Nephron progenitor cell (in vitro differentiated cells): ENCODE data around the gene POLR2H.

Experiments used
- DNase-seq: peaks from one replicate; pipeline ENCODE4 v3.0.0; 2021
- H3K27ac Mint-ChIP-seq: 2 replicates; pipeline ENCODE4 v1.8.0; 2021; ENCODE audit warnings: mild to moderate bottlenecking, moderate library complexity, mixed read lengths
- H3K27me3 Mint-ChIP-seq: 2 replicates; pipeline ENCODE4 v1.8.0; 2021; ENCODE audit warnings: mild to moderate bottlenecking, low read depth, mixed read lengths; ENCODE audit not compliant: poor library complexity
- H3K36me3 Mint-ChIP-seq: 2 replicates; pipeline ENCODE4 v1.8.0; 2021; ENCODE audit warnings: low read depth, mixed read lengths
- H3K4me1 Mint-ChIP-seq: 2 replicates; pipeline ENCODE4 v1.8.0; 2021; ENCODE audit warnings: mixed read lengths
- H3K4me3 Mint-ChIP-seq: 2 replicates; pipeline ENCODE4 v1.8.0; 2021; ENCODE audit warnings: mild to moderate bottlenecking, moderate library complexity, mixed read lengths
- H3K9me3 Mint-ChIP-seq: 2 replicates; pipeline ENCODE4 v1.8.0; 2021; ENCODE audit warnings: mild to moderate bottlenecking, moderate library complexity, mixed read lengths
- TF ChIP-seq, protein P1 (sequence below): fragments of 200-600 bp; sonication (generic); IDR thresholded peaks from 2 replicates; pipeline ENCODE4 v1.5.0; 2021; ENCODE audit warnings: antibody characterized with exemption

POLR2H gene

GRCh38 chr3:184361532-184361931, at the start of gene POLR2H, which contains the start of gene CLCN2:
TSS of gene POLR2H (plus strand) at chr3:184361710. CDS start at chr3:184363493, 1,783 bp downstream.
TSS of gene CLCN2 (minus strand) at chr3:184361605. CDS start at chr3:184361479, 126 bp downstream.
- peak within 1 kb of the TSS; percentile 99 for H3K27ac Mint-ChIP-seq
- peak; percentile 81 for DNase-seq
- H3K9me3 Mint-ChIP-seq: no peaks in the 10 kb centered on the region
- H3K27me3 Mint-ChIP-seq: peaks cover 8% of the 10 kb centered on the region
- peaks cover 25% of the 10 kb centered on the region for H3K36me3 Mint-ChIP-seq
- H3K4me1 Mint-ChIP-seq: peaks cover 46% of the 10 kb centered on the region
- TF ChIP-seq, protein P1, sequence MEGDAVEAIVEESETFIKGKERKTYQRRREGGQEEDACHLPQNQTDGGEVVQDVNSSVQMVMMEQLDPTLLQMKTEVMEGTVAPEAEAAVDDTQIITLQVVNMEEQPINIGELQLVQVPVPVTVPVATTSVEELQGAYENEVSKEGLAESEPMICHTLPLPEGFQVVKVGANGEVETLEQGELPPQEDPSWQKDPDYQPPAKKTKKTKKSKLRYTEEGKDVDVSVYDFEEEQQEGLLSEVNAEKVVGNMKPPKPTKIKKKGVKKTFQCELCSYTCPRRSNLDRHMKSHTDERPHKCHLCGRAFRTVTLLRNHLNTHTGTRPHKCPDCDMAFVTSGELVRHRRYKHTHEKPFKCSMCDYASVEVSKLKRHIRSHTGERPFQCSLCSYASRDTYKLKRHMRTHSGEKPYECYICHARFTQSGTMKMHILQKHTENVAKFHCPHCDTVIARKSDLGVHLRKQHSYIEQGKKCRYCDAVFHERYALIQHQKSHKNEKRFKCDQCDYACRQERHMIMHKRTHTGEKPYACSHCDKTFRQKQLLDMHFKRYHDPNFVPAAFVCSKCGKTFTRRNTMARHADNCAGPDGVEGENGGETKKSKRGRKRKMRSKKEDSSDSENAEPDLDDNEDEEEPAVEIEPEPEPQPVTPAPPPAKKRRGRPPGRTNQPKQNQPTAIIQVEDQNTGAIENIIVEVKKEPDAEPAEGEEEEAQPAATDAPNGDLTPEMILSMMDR: no peak
- H3K4me3 Mint-ChIP-seq: peak within 1 kb of the TSS; percentile 91

GRCh38 chr3:184314363-184314699, 47.2 kb upstream of the POLR2H start, which contains the start of gene EIF4G1:
TSS of gene EIF4G1 (plus strand) at chr3:184314606. CDS start at chr3:184315797, 1,191 bp downstream.
- peak; percentile 94 for DNase-seq
- TF ChIP-seq, protein P1: no peak
- Mint-ChIP-seq H3K4me1 (peaks cover 29% of the 10 kb centered on the region), H3K4me3 (peak within 1 kb of the TSS; percentile 85), H3K36me3 (peaks cover 27% of the 10 kb centered on the region), H3K27ac (peak within 1 kb of the TSS; percentile 83), H3K27me3 (peaks cover 3% of the 10 kb centered on the region), H3K9me3 (no peaks in the 10 kb centered on the region)

- H3K9me3 Mint-ChIP-seq: no peaks in the 10 kb centered on the region
- TF ChIP-seq, protein P1: no peak
- DNase-seq: peak; percentile 71
- H3K36me3 Mint-ChIP-seq: peaks cover 30% of the 10 kb centered on the region
- peaks cover 3% of the 10 kb centered on the region for H3K27me3 Mint-ChIP-seq
- peaks cover 29% of the 10 kb centered on the region for H3K4me1 Mint-ChIP-seq
- H3K4me3 Mint-ChIP-seq: peak overlapping the region; percentile 85
- H3K27ac Mint-ChIP-seq: peak overlapping the region; percentile 83
Observed at GRCh38 chr3:184314700-184315542, 46.6 kb upstream of the POLR2H start.

DNA sequence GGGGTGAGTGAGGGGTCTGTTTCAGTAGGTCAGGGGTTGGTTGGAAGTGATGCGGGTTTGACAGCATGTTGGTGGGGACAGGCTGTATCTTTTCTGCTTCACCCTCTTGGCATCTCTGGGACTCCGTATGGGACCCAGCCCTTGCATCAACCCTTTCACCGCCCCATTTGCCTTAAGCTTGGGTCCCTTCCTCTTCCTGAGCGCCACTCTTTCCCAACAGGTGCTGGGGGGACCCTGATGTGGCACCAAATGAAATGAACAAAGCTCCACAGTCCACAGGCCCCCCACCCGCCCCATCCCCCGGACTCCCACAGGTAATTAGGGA, 46.0 kb upstream of the POLR2H start:
- H3K4me1 Mint-ChIP-seq: peaks cover 29% of the 10 kb centered on the region
- DNase-seq: no peak
- TF ChIP-seq, protein P1: no peak
- H3K36me3 Mint-ChIP-seq: peaks cover 28% of the 10 kb centered on the region
- peaks cover 3% of the 10 kb centered on the region for H3K27me3 Mint-ChIP-seq
- H3K27ac Mint-ChIP-seq: peak overlapping the region; percentile 83
- H3K4me3 Mint-ChIP-seq: peak overlapping the region; percentile 85
- no peaks in the 10 kb centered on the region for H3K9me3 Mint-ChIP-seq

DNA sequence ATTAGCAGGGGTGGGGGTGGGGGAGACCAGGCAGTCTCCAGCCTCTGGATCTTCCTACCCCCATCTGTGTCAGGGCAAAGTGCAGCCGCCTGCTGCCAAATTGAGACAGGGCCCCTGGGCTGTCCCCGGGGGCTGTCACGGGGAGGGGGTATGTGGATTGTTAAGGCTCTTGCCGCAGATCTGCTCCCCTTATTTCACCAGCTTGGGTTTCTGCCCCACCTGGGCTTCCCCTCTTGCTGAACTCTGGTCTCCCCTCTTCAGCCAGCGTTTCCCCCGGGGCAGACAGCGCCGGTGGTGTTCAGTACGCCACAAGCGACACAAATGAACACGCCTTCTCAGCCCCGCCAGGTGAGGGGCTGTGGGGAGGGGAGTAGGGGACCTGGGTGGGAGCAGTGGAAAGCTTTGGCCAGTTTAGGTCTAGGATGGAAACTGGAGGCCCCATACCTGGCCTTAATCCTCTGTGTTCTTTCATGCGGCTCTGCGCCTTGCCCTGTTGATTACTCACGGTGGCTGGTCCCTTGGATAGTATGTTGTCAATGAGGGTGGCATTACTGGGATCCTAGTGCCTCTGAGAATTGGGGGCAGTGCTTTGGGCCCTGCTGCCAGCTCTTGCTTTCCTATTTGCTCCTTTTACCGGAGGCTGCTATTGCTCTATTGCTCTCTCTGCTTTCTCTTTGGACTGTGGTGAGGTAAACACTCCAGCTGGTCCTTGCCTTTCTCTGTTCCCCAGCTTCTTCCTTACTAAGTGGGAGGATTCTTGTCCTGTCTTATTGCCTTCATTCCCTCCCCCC, 45.4 kb upstream of the POLR2H start:
- DNase-seq: no peak
- H3K9me3 Mint-ChIP-seq: no peaks in the 10 kb centered on the region
- peak overlapping the region; percentile 85 for H3K4me3 Mint-ChIP-seq
- peaks cover 33% of the 10 kb centered on the region for H3K36me3 Mint-ChIP-seq
- peak overlapping the region; percentile 94 for H3K27ac Mint-ChIP-seq
- TF ChIP-seq, protein P1: no peak
- H3K27me3 Mint-ChIP-seq: peaks cover 3% of the 10 kb centered on the region
- peaks cover 29% of the 10 kb centered on the region for H3K4me1 Mint-ChIP-seq
